HepG2 (cell line): Measurements from ENCODE around the gene PROS1. TPM values are rescaled to one million over a fixed set of nuclear protein-coding genes. Genes with fewer than 3 reads are reported as not detected.

Experiments used
- ATF1 ChIP-seq: IDR thresholded peaks from 2 replicates; pipeline ENCODE4 v1.6.1; 2016; ENCODE audit warnings: mild to moderate bottlenecking, control low read depth
- PTBP1 ChIP-seq: fragments of 200-400 bp; formaldehyde crosslinking; IDR thresholded peaks from 2 replicates; pipeline ENCODE4 v1.6.1; 2018; ENCODE audit warnings: low read length, low read depth; ENCODE audit not compliant: poor library complexity, severe bottlenecking
- TEAD2 ChIP-seq: sonication (generic); formaldehyde crosslinking; IDR thresholded peaks from 2 replicates; pipeline ENCODE4 v1.9.0; 2021; ENCODE audit warnings: missing genetic modification reagents
- ZNF282 ChIP-seq: fragments of 450-650 bp; IDR thresholded peaks from 2 replicates; pipeline ENCODE4 v1.6.1; 2018; ENCODE audit not compliant: partially characterized antibody
- ZNF549 ChIP-seq: sonication (generic); formaldehyde crosslinking; IDR thresholded peaks from 2 replicates; pipeline ENCODE4 v1.5.0; 2020; ENCODE audit warnings: missing genetic modification reagents
- ZNF556 ChIP-seq: sonication (generic); formaldehyde crosslinking; IDR thresholded peaks from 2 replicates; pipeline ENCODE4 v1.4.0; 2020; ENCODE audit warnings: mild to moderate bottlenecking, missing genetic modification reagents, borderline replicate concordance
- ZNF879 ChIP-seq: sonication (generic); formaldehyde crosslinking; IDR thresholded peaks from 2 replicates; pipeline ENCODE4 v1.8.1; 2023; ENCODE audit warnings: missing genetic modification reagents
- ZSCAN20 ChIP-seq: sonication (generic); formaldehyde crosslinking; IDR thresholded peaks from 2 replicates; pipeline ENCODE4 v1.4.0; 2020; ENCODE audit warnings: missing genetic modification reagents, mild to moderate bottlenecking, borderline replicate concordance
- polyA plus RNA-seq, 8 experiments: library from polyadenylated mRNA; depleted of rRNA in 3 of 8; stranded (reverse) in 7 of 8; unstranded in 1 of 8; fragments of >200 nt; fragmentation: Illumina TruSeq in 4 of 8; extraction: Trizol in 4 of 8; gene quantifications; 2 replicates each; pipeline versions ENCODE4 v1.2.1 to v1.2.3, GENCODE V29; 2011 to 2016; ENCODE audit warnings: low read depth in 4 of 8, missing spikeins in 1 of 8, mixed read lengths in 1 of 8; ENCODE audit not compliant: insufficient read depth in 1 of 8
- total RNA-seq, 5 experiments: library from RNA; depleted of rRNA; stranded (reverse); fragments of >200 nt; fragmentation: Illumina TruSeq; extraction: Trizol; gene quantifications; 2 replicates each; pipeline ENCODE4 v1.2.3, GENCODE V29; 2016; ENCODE audit warnings: low read depth in 1 of 5
- TF ChIP-seq, protein P1 (sequence below): sonication (generic); formaldehyde crosslinking; IDR thresholded peaks from 2 replicates; pipeline ENCODE4 v1.5.0; 2020; ENCODE audit warnings: mild to moderate bottlenecking, missing genetic modification reagents
- TF ChIP-seq, protein P2 (sequence below): sonication (generic); formaldehyde crosslinking; IDR thresholded peaks from 2 replicates; pipeline ENCODE4 v1.5.0; 2020; ENCODE audit warnings: missing genetic modification reagents
- TF ChIP-seq, protein P3 (sequence below): sonication (generic); formaldehyde crosslinking; IDR thresholded peaks from 2 replicates; pipeline ENCODE4 v1.5.0; 2020; ENCODE audit warnings: mild to moderate bottlenecking, missing genetic modification reagents, moderate library complexity
- TF ChIP-seq, protein P4 (sequence below): sonication (generic); formaldehyde crosslinking; IDR thresholded peaks from 2 replicates; pipeline ENCODE4 v1.5.0; 2020; ENCODE audit warnings: missing genetic modification reagents, mild to moderate bottlenecking, borderline replicate concordance
- TF ChIP-seq, protein P5 (sequence below): sonication (generic); formaldehyde crosslinking; IDR thresholded peaks from 2 replicates; pipeline ENCODE4 v1.4.0; 2020; ENCODE audit warnings: mild to moderate bottlenecking, missing genetic modification reagents
- TF ChIP-seq, protein P6 (sequence below): sonication (generic); formaldehyde crosslinking; conservative IDR thresholded peaks from 2 replicates; pipeline ENCODE4 v1.4.0; 2020; ENCODE audit warnings: mild to moderate bottlenecking, missing genetic modification reagents, moderate library complexity

The PROS1 gene
- total and polyA plus RNA-seq, 2 of the 13 experiments (the other 11 are each of a cell fraction or from before 2014, with no cell fraction given) = 63.8 to 76.8 TPM

DNA sequence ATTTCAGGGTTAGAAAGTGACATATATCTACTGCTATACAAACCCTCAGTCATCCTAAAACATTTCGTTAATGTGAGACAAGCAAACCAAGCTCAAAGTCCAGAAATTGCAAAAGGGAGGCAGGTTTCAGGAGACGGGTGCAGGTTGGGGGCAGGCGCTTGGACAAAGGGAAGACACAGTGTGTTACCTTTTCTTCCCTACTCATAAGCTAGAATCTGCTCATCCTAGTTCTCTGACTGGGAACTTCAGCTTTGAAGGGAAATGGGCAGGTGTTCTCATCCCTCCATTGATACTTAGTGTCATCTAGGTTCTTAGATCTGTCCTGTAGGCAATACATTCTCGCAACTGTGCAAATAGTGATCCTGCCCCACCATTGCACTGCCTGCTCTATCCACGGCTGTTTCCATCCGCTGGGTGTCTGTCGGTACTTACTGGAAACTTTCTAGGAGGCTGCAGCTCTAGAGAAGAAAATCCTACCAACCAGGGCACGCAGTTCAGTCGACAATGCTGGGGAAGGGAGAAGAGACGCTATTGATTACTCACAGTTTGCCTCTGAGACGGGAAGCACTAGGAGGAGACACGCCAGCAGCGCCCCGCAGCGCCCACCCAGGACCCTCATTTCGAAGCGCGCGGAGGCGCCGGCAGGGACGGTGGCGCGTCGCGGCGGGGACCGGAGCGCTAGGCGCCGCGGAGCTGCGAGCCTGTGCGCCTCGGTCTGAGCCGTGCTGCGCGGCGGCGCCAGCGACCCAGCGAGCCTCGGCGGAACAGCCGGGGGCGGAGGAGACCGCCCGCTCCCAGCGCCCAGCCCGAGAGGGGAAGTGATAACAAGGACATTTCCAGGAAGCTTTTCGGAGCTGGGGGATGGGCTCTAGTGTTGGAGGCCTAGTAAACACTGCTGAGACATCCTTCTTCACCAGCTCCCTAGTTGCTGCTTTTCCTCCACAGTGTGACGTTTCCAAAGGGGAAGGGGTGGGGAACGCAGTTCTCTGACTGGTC, at the start of gene PROS1 (continued):
- TF ChIP-seq, protein P1, sequence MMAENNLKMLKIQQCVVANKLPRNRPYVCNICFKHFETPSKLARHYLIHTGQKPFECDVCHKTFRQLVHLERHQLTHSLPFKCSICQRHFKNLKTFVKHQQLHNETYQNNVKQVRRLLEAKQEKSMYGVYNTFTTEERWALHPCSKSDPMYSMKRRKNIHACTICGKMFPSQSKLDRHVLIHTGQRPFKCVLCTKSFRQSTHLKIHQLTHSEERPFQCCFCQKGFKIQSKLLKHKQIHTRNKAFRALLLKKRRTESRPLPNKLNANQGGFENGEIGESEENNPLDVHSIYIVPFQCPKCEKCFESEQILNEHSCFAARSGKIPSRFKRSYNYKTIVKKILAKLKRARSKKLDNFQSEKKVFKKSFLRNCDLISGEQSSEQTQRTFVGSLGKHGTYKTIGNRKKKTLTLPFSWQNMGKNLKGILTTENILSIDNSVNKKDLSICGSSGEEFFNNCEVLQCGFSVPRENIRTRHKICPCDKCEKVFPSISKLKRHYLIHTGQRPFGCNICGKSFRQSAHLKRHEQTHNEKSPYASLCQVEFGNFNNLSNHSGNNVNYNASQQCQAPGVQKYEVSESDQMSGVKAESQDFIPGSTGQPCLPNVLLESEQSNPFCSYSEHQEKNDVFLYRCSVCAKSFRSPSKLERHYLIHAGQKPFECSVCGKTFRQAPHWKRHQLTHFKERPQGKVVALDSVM (CRISPR knock-in tag) = peak; percentile 70
- TF ChIP-seq ZNF282 (no peak), ATF1 (CRISPR knock-in tag) (no peak), ZNF879 (CRISPR knock-in tag) (no peak), ZNF556 (CRISPR knock-in tag) (peak; percentile 86; the same call in 1 of the 2 replicates), ZNF549 (CRISPR knock-in tag) (peak; percentile 22; the same call in 1 of the 2 replicates), PTBP1 (no peak), TEAD2 (CRISPR knock-in tag) (no peak), ZSCAN20 (CRISPR knock-in tag) (peak; percentile 54; the same call in 1 of the 2 replicates)
- TF ChIP-seq, protein P2, sequence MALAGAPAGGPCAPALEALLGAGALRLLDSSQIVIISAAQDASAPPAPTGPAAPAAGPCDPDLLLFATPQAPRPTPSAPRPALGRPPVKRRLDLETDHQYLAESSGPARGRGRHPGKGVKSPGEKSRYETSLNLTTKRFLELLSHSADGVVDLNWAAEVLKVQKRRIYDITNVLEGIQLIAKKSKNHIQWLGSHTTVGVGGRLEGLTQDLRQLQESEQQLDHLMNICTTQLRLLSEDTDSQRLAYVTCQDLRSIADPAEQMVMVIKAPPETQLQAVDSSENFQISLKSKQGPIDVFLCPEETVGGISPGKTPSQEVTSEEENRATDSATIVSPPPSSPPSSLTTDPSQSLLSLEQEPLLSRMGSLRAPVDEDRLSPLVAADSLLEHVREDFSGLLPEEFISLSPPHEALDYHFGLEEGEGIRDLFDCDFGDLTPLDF = peak; percentile 61; the same call in 1 of the 2 replicates
- TF ChIP-seq, protein P3, sequence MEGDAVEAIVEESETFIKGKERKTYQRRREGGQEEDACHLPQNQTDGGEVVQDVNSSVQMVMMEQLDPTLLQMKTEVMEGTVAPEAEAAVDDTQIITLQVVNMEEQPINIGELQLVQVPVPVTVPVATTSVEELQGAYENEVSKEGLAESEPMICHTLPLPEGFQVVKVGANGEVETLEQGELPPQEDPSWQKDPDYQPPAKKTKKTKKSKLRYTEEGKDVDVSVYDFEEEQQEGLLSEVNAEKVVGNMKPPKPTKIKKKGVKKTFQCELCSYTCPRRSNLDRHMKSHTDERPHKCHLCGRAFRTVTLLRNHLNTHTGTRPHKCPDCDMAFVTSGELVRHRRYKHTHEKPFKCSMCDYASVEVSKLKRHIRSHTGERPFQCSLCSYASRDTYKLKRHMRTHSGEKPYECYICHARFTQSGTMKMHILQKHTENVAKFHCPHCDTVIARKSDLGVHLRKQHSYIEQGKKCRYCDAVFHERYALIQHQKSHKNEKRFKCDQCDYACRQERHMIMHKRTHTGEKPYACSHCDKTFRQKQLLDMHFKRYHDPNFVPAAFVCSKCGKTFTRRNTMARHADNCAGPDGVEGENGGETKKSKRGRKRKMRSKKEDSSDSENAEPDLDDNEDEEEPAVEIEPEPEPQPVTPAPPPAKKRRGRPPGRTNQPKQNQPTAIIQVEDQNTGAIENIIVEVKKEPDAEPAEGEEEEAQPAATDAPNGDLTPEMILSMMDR (CRISPR knock-in tag) = peak; percentile 41; the same call in 1 of the 2 replicates
- TF ChIP-seq, protein P4, sequence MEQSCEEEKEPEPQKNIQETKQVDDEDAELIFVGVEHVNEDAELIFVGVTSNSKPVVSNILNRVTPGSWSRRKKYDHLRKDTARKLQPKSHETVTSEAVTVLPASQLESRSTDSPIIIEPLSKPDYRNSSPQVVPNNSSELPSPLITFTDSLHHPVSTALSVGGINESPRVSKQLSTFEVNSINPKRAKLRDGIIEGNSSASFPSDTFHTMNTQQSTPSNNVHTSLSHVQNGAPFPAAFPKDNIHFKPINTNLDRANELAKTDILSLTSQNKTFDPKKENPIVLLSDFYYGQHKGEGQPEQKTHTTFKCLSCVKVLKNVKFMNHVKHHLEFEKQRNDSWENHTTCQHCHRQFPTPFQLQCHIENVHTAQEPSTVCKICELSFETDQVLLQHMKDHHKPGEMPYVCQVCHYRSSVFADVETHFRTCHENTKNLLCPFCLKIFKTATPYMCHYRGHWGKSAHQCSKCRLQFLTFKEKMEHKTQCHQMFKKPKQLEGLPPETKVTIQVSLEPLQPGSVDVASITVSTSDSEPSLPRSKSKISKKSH (CRISPR knock-in tag) = no peak
- TF ChIP-seq, protein P5, sequence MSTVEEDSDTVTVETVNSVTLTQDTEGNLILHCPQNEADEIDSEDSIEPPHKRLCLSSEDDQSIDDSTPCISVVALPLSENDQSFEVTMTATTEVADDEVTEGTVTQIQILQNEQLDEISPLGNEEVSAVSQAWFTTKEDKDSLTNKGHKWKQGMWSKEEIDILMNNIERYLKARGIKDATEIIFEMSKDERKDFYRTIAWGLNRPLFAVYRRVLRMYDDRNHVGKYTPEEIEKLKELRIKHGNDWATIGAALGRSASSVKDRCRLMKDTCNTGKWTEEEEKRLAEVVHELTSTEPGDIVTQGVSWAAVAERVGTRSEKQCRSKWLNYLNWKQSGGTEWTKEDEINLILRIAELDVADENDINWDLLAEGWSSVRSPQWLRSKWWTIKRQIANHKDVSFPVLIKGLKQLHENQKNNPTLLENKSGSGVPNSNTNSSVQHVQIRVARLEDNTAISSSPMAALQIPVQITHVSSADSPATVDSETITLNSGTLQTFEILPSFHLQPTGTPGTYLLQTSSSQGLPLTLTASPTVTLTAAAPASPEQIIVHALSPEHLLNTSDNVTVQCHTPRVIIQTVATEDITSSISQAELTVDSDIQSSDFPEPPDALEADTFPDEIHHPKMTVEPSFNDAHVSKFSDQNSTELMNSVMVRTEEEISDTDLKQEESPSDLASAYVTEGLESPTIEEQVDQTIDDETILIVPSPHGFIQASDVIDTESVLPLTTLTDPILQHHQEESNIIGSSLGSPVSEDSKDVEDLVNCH (CRISPR knock-in tag) = no peak
- TF ChIP-seq, protein P6, sequence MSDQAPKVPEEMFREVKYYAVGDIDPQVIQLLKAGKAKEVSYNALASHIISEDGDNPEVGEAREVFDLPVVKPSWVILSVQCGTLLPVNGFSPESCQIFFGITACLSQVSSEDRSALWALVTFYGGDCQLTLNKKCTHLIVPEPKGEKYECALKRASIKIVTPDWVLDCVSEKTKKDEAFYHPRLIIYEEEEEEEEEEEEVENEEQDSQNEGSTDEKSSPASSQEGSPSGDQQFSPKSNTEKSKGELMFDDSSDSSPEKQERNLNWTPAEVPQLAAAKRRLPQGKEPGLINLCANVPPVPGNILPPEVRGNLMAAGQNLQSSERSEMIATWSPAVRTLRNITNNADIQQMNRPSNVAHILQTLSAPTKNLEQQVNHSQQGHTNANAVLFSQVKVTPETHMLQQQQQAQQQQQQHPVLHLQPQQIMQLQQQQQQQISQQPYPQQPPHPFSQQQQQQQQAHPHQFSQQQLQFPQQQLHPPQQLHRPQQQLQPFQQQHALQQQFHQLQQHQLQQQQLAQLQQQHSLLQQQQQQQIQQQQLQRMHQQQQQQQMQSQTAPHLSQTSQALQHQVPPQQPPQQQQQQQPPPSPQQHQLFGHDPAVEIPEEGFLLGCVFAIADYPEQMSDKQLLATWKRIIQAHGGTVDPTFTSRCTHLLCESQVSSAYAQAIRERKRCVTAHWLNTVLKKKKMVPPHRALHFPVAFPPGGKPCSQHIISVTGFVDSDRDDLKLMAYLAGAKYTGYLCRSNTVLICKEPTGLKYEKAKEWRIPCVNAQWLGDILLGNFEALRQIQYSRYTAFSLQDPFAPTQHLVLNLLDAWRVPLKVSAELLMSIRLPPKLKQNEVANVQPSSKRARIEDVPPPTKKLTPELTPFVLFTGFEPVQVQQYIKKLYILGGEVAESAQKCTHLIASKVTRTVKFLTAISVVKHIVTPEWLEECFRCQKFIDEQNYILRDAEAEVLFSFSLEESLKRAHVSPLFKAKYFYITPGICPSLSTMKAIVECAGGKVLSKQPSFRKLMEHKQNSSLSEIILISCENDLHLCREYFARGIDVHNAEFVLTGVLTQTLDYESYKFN (CRISPR knock-in tag) = peak; percentile 45
